Natural killer cell treated with Interleukin-12 subunit alpha and Interleukin-12 subunit beta and Interleukin-15 and Interleukin-18, amount 100 ng/mL, for 72 hours (primary cell): Measurements from ENCODE around the gene ZPR1. TPM values are rescaled to one million over a fixed set of nuclear protein-coding genes. Genes with fewer than 3 reads are reported as not detected.

Experiments used
- total RNA-seq, 2 donors: library from RNA; stranded (reverse); gene quantifications; one replicate each; pipeline ENCODE4 v1.2.3, GENCODE V29; 2022

The ZPR1 gene
- total RNA-seq, 2 donors from 2014 or later = 89.7 to 143 TPM

Other genes with a start within 250 kb of the ZPR1 start
- 10 to 100 TPM; 23.1 to 25.0 TPM for gene BUD13, start 15.0 kb downstream of the ZPR1 start, total RNA-seq
- gene APOA5, start 3.9 kb upstream of the ZPR1 start, total RNA-seq = not detected
- not detected for gene APOA4, start 35.3 kb upstream of the ZPR1 start, total RNA-seq
- not detected for gene APOC3, start 41.9 kb upstream of the ZPR1 start, total RNA-seq
- gene APOA1, start 49.6 kb upstream of the ZPR1 start, total RNA-seq = not detected